Upper lobe of right lung (tissue), 1 donor: Measurements from ENCODE around the gene TNS1. TPM values are rescaled to one million over a fixed set of nuclear protein-coding genes. Genes with fewer than 3 reads are reported as not detected.

Experiments
- ATAC-seq: fragments of 200-7000 bp; cut with Tn5 transposase; one replicate; pipeline ENCODE4 v1.9.1; 2020; ENCODE audit warnings: mild to moderate bottlenecking, moderate library complexity
- DNase-seq: peaks from one replicate; pipeline ENCODE4 v3.0.0-alpha.2; 2020
- H3K27ac ChIP-seq: fragments of 200-600 bp; one replicate; pipeline ENCODE4 v1.8.0; 2022
- H3K27me3 ChIP-seq: fragments of 200-600 bp; one replicate; pipeline ENCODE4 v1.8.0; 2022; ENCODE audit warnings: mild to moderate bottlenecking
- H3K36me3 ChIP-seq: fragments of 200-600 bp; one replicate; pipeline ENCODE4 v1.8.0; 2022
- H3K4me1 ChIP-seq: fragments of 200-600 bp; one replicate; pipeline ENCODE4 v1.8.0; 2022
- H3K4me3 ChIP-seq: fragments of 200-600 bp; one replicate; pipeline ENCODE4 v1.8.0; 2022; ENCODE audit warnings: mild to moderate bottlenecking
- H3K9me3 ChIP-seq: fragments of 200-600 bp; one replicate; pipeline ENCODE4 v1.8.0; 2022
- CTCF ChIP-seq: fragments of 200-600 bp; IDR thresholded peaks from one replicate; pipeline ENCODE4 v1.8.0; 2022; ENCODE audit warnings: antibody characterized with exemption
- intact Hi-C: fragments of 100-400 bp; cut with DNase I; formaldehyde crosslinking; loops from one replicate; pipeline ENCODE4 v1.11.0; 2022
- total RNA-seq: library from RNA; stranded (reverse); fragmentation: NEBNext Ultra II Directional; extraction: Animal tissue kit (Norgen Biotek cat#: 25700); gene quantifications from one replicate; pipeline ENCODE4 v1.2.1, GENCODE V29; 2021
- donor health status: DM: no; HTN: yes; CAD: no; lungs with severe emphysema.

Gene TNS1
- total RNA-seq, 1 donor from 2014 or later, result 669 TPM

- intact Hi-C loops, result no loop called here
- Histone ChIP-seq H3K27ac (no peak overlapping the region), H3K36me3 (no peaks in the 10 kb centered on the region), H3K27me3 (no peaks in the 10 kb centered on the region), H3K4me1 (peaks cover 14% of the 10 kb centered on the region), H3K9me3 (no peaks in the 10 kb centered on the region), H3K4me3 (no peak overlapping the region)
- no peak for TF ChIP-seq CTCF
- no peak for ATAC-seq
- DNase-seq, result no peak
Measured at GRCh38 chr2:218008060-218009040, 5.6 kb upstream of the TNS1 start.

- H3K4me3 ChIP-seq, result no peak overlapping the region
- no peaks in the 10 kb centered on the region for H3K9me3 ChIP-seq
- no peaks in the 10 kb centered on the region for H3K27me3 ChIP-seq
- H3K4me1 ChIP-seq, result peaks cover 14% of the 10 kb centered on the region
- no peak overlapping the region for H3K27ac ChIP-seq
- DNase-seq, result no peak
- no peak for ATAC-seq
- H3K36me3 ChIP-seq, result no peaks in the 10 kb centered on the region
- no peak for TF ChIP-seq CTCF
- intact Hi-C loops, result no loop called here
Measured at GRCh38 chr2:218006741-218007140, 3.9 kb upstream of the TNS1 start.

- Histone ChIP-seq H3K36me3 (no peaks in the 10 kb centered on the region), H3K4me1 (peaks cover 11% of the 10 kb centered on the region)
- no peak for TF ChIP-seq CTCF
Measured at GRCh38 chr2:218005486-218005885, 2.7 kb upstream of the TNS1 start.

GRCh38 chr2:218005028-218005427 lies 2.2 kb upstream of the TNS1 start:
- TF ChIP-seq CTCF, result no peak
- H3K27me3 ChIP-seq, result no peaks in the 10 kb centered on the region
- no peaks in the 10 kb centered on the region for H3K9me3 ChIP-seq
- no peaks in the 10 kb centered on the region for H3K36me3 ChIP-seq
- H3K4me1 ChIP-seq, result peaks cover 7% of the 10 kb centered on the region
- intact Hi-C loops, result no loop called here
- ATAC-seq (no peak), DNase-seq (no peak)
- no peak overlapping the region for H3K27ac ChIP-seq
- no peak overlapping the region for H3K4me3 ChIP-seq

More at GRCh38 chr2:218005486-218005885, 2.7 kb upstream of the TNS1 start:
- DNase-seq (no peak), ATAC-seq (no peak)
- Histone ChIP-seq H3K4me3 (no peak overlapping the region), H3K27me3 (no peaks in the 10 kb centered on the region), H3K27ac (no peak overlapping the region), H3K9me3 (no peaks in the 10 kb centered on the region)
- intact Hi-C loops, result no loop called here

GRCh38 chr2:218003981-218004419 lies 1.2 kb upstream of the TNS1 start:
- H3K4me3 ChIP-seq, result no peak overlapping the region
- no peaks in the 10 kb centered on the region for H3K36me3 ChIP-seq
- intact Hi-C loops, result no loop called here
- ATAC-seq, result peak; percentile 62
- H3K27ac ChIP-seq, result no peak overlapping the region
- no peak for TF ChIP-seq CTCF
- no peaks in the 10 kb centered on the region for H3K27me3 ChIP-seq
- DNase-seq, result no peak
- no peaks in the 10 kb centered on the region for H3K9me3 ChIP-seq
- peaks cover 6% of the 10 kb centered on the region for H3K4me1 ChIP-seq
